Neural progenitor cell (in vitro differentiated cells): ENCODE data around the gene UBTD2.

Experiments
- CTCF ChIP-seq: fragments of 200-600 bp; sonication (generic); IDR thresholded peaks from 2 replicates; pipeline ENCODE4 v1.5.1; 2017; ENCODE audit warnings: antibody characterized with exemption, mild to moderate bottlenecking
- EZH2phosphoT487 ChIP-seq: fragments of 200-600 bp; sonication (generic); IDR thresholded peaks from 2 replicates; pipeline ENCODE4 v1.6.1; 2017; ENCODE audit warnings: antibody characterized with exemption

DNA sequence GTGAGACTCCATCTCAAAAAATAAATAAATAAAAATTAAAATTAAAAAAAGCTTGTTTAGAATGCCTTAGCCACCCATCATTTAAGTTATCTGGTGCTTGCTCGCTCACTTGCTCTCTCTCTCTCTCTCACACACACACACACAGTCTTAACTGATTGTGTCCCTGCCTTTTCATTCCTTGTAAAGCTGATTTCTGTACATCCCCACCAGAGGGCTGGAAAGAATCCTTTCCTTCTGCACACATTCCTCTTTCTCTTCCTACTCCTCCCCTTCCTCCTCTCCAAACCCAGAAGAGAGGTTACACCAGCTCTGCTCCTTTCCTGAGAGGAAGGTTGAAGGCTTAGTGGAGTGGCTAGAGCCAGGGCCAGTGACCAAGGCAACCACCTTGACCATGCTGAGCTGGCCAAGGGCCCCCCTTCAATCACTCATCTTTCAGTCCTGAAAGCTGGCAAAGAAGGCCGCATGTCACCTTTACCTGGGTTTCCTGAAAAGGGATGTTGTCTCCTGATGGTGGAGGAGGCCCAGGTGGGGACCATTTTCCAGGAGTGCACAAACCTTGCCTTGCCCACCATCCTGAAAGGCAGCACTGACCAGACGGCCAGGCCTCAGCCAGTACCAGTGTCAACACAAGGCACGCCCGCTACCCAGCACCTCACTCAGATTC lies 121.1 kb downstream of the UBTD2 start:
- TF ChIP-seq CTCF: no peak
- TF ChIP-seq EZH2phosphoT487: no peak
